Spleen (tissue), 7 donors: ENCODE results near the gene TMTC2.
"Not testable (repeated sequence)": the region's sequence is repeated elsewhere in the genome, so short reads cannot be mapped to it uniquely, and the experiment has no call there.

Source experiments
- CTCF ChIP-seq, 11 experiments: fragments of 200-600 bp in 7 of 11; fragments of 450-650 bp in 4 of 11; sonication (generic) in 4 of 11; IDR thresholded peaks in 8 of 11; conservative IDR thresholded peaks in 3 of 11; 1 replicate in 7 of 11; 2 replicates in 4 of 11; pipeline versions ENCODE4 v1.4.0 to v1.8.0; 2016 to 2021; ENCODE audit warnings: antibody characterized with exemption in 11 of 11, inconsistent platforms in 4 of 11, mild to moderate bottlenecking in 1 of 11
- POLR2A ChIP-seq, 3 donors: fragments of 450-650 bp; IDR thresholded peaks; one replicate each; pipeline ENCODE4 v1.5.1; 2017; ENCODE audit warnings: antibody characterized with exemption in 3 of 3, mild to moderate bottlenecking in 1 of 3
- POLR2AphosphoS5 ChIP-seq, 3 donors: sonication (generic); formaldehyde crosslinking; IDR thresholded peaks; one replicate each; pipeline ENCODE4 v1.5.1; 2017; ENCODE audit warnings: antibody characterized with exemption in 3 of 3
- donor health status: DM: no; HTN: no; CAD: no; lungs with moderate emphysema.
- donor health status: DM: no; HTN: no; CAD: no.
- donor health status: DM: no; HTN: no; CAD: no.

- not testable (repeated sequence) for TF ChIP-seq CTCF (IDR thresholded peaks at IDR 0.05 in 8 of 11, conservative IDR thresholded peaks at IDR 0.05 in 3 of 11); POLR2A (IDR thresholded peaks at IDR 0.05); POLR2AphosphoS5 (IDR thresholded peaks at IDR 0.05)
Measured at GRCh38 chr12:82845076-82845475, 158.4 kb downstream of the TMTC2 start.
